Upper lobe of left lung (tissue), 6 donors: ENCODE results near the gene SCGB2A2. TPM values are rescaled to one million over a fixed set of nuclear protein-coding genes. Genes with fewer than 3 reads are reported as not detected.

Experiments
- ATAC-seq, 2 donors: fragments of 200-7000 bp; cut with Tn5 transposase; one replicate each; pipeline ENCODE4 v1.9.1; 2022; ENCODE audit warnings: mild to moderate bottlenecking in 2 of 2, moderate library complexity in 2 of 2; ENCODE audit not compliant: low FRiP score in 2 of 2
- DNase-seq, 2 donors: peaks; one replicate each; pipeline ENCODE4 v3.0.0-alpha.2; 2019 to 2020
- H3K27ac ChIP-seq, 4 donors: fragments of 200-600 bp; sonication (generic); one replicate each; pipeline ENCODE4 v1.5.1; 2016 to 2019
- H3K27me3 ChIP-seq, 4 donors: fragments of 200-600 bp; sonication (generic); one replicate each; pipeline ENCODE4 v1.5.1; 2017 to 2019
- H3K36me3 ChIP-seq, 4 donors: fragments of 200-600 bp; sonication (generic); one replicate each; pipeline ENCODE4 v1.5.1; 2016 to 2019
- H3K4me1 ChIP-seq, 4 donors: fragments of 200-600 bp; sonication (generic); one replicate each; pipeline ENCODE4 v1.5.1; 2018 to 2019
- H3K4me3 ChIP-seq, 4 donors: fragments of 200-600 bp; sonication (generic); one replicate each; pipeline ENCODE4 v1.5.1; 2017 to 2019; ENCODE audit warnings: mild to moderate bottlenecking in 2 of 4, moderate library complexity in 1 of 4
- H3K9me3 ChIP-seq, 4 donors: fragments of 200-600 bp; sonication (generic); one replicate each; pipeline ENCODE4 v1.5.1; 2018 to 2019
- CTCF ChIP-seq, 6 experiments: fragments of 450-650 bp in 4 of 6; fragments of 200-600 bp in 2 of 6; sonication (generic) in 2 of 6; IDR thresholded peaks; one replicate each; pipeline ENCODE4 v1.5.1; 2016 to 2019; ENCODE audit warnings: antibody characterized with exemption in 6 of 6
- EP300 ChIP-seq, 4 donors: sonication (generic); formaldehyde crosslinking; IDR thresholded peaks; one replicate each; pipeline ENCODE4 v1.5.1; 2017; ENCODE audit warnings: antibody characterized with exemption in 4 of 4, control low read depth in 2 of 4
- POLR2A ChIP-seq, 4 donors: fragments of 450-650 bp; IDR thresholded peaks; one replicate each; pipeline ENCODE4 v1.5.1; 2016 to 2017; ENCODE audit warnings: antibody characterized with exemption in 4 of 4, mild to moderate bottlenecking in 2 of 4
- POLR2AphosphoS5 ChIP-seq, 2 donors: sonication (generic); formaldehyde crosslinking; IDR thresholded peaks; one replicate each; pipeline ENCODE4 v1.5.1; 2017; ENCODE audit warnings: antibody characterized with exemption in 2 of 2
- WGBS, 2 donors: methylation state at CpG; one replicate each; pipeline ENCODE4 v1.1.5; 2017 to 2018; 5-methylcytosine and 5-hydroxymethylcytosine counted together
- total RNA-seq, 6 donors: library from RNA; depleted of rRNA in 4 of 6; stranded (reverse); fragments of >200 nt in 4 of 6; gene quantifications; one replicate each; pipeline versions ENCODE4 v1.1.0 to v1.2.1, GENCODE V29; 2016 to 2021
- donor health status: DM: no; HTN: no; CAD: no; lungs with moderate emphysema.
- donor health status: DM: no; HTN: yes; CAD: no; lungs with severe emphysema.

The SCGB2A2 gene
- total RNA-seq, 6 donors from 2014 or later, result not detected

GRCh38 chr11:62237499-62237898 lies 32.5 kb upstream of the SCGB2A2 start:
- no peak for TF ChIP-seq EP300 (IDR thresholded peaks at IDR 0.05)
- ATAC-seq (no peak), DNase-seq (no peak)
- no peaks in the 10 kb centered on the region for H3K27me3 ChIP-seq
- no peaks in the 10 kb centered on the region for H3K9me3 ChIP-seq
- H3K36me3 ChIP-seq, result no peaks in the 10 kb centered on the region
- WGBS, 2 donors, result 67 to 68% methylated on average over 3 to 4 of the region's 4 CpGs
- no peak overlapping the region for H3K27ac ChIP-seq
- H3K4me1 ChIP-seq, result no peaks in the 10 kb centered on the region
- H3K4me3 ChIP-seq, result no peak overlapping the region

GRCh38 chr11:62238151-62238550 lies 31.8 kb upstream of the SCGB2A2 start:
- WGBS, 2 donors, result 82 to 83% methylated on average over 4 of the region's 4 CpGs
- no peaks in the 10 kb centered on the region for H3K4me1 ChIP-seq

GRCh38 chr11:62241095-62241494 lies 28.9 kb upstream of the SCGB2A2 start:
- no peak overlapping the region for H3K27ac ChIP-seq
- WGBS, 2 donors, result 81 to 100% methylated on average over 3 of the region's 3 CpGs
- no peak for ATAC-seq
- H3K36me3 ChIP-seq, result no peaks in the 10 kb centered on the region
- no peak for TF ChIP-seq CTCF (IDR thresholded peaks at IDR 0.05)
- TF ChIP-seq POLR2A (IDR thresholded peaks at IDR 0.05), result no peak
- TF ChIP-seq EP300 (IDR thresholded peaks at IDR 0.05), result no peak
- TF ChIP-seq POLR2AphosphoS5 (IDR thresholded peaks at IDR 0.05), result no peak
- no peak overlapping the region for H3K4me3 ChIP-seq
- no peaks in the 10 kb centered on the region for H3K4me1 ChIP-seq
- no peaks in the 10 kb centered on the region for H3K9me3 ChIP-seq
- H3K27me3 ChIP-seq, result no peaks in the 10 kb centered on the region
- no peak for DNase-seq

More at GRCh38 chr11:62238151-62238550, 31.8 kb upstream of the SCGB2A2 start:
- Histone ChIP-seq H3K27me3 (no peaks in the 10 kb centered on the region), H3K36me3 (no peaks in the 10 kb centered on the region), H3K9me3 (no peaks in the 10 kb centered on the region), H3K4me3 (no peak overlapping the region), H3K27ac (no peak overlapping the region)
- TF ChIP-seq CTCF (IDR thresholded peaks at IDR 0.05) (no peak), POLR2A (IDR thresholded peaks at IDR 0.05) (no peak), EP300 (IDR thresholded peaks at IDR 0.05) (no peak), POLR2AphosphoS5 (IDR thresholded peaks at IDR 0.05) (no peak)
- DNase-seq, result no peak
- ATAC-seq, result no peak

GRCh38 chr11:62242021-62242420 lies 27.9 kb upstream of the SCGB2A2 start, which contains the start of gene SCGB1D2:
TSS of gene SCGB1D2 (plus strand) at chr11:62242239. CDS start at chr11:62242308, 69 bp downstream.
- DNase-seq, result no peak
- H3K9me3 ChIP-seq, result no peaks in the 10 kb centered on the region
- no peaks in the 10 kb centered on the region for H3K27me3 ChIP-seq
- H3K4me1 ChIP-seq, result no peaks in the 10 kb centered on the region
- no peak for TF ChIP-seq EP300 (IDR thresholded peaks at IDR 0.05)
- TF ChIP-seq POLR2AphosphoS5 (IDR thresholded peaks at IDR 0.05), result no peak
- no peak for ATAC-seq
- WGBS, 2 donors, result 19 to 25% methylated on average over 1 to 3 of the region's 3 CpGs
- no peak within 1 kb of the TSS for H3K4me3 ChIP-seq
- no peak within 1 kb of the TSS for H3K27ac ChIP-seq
- no peaks in the 10 kb centered on the region for H3K36me3 ChIP-seq

GRCh38 chr11:62245271-62245753 lies 24.6 kb upstream of the SCGB2A2 start:
- no peak for DNase-seq

GRCh38 chr11:62251698-62252097 lies 18.3 kb upstream of the SCGB2A2 start:
- Histone ChIP-seq H3K27ac (no peak overlapping the region), H3K4me1 (no peaks in the 10 kb centered on the region), H3K27me3 (no peaks in the 10 kb centered on the region), H3K36me3 (no peaks in the 10 kb centered on the region), H3K4me3 (no peak overlapping the region), H3K9me3 (peaks cover 18 to 42% (median 31%) of the 10 kb centered on the region in 4 donors)
- TF ChIP-seq POLR2AphosphoS5 (IDR thresholded peaks at IDR 0.05), result no peak
- no peak for TF ChIP-seq EP300 (IDR thresholded peaks at IDR 0.05)
- TF ChIP-seq POLR2A (IDR thresholded peaks at IDR 0.05), result no peak
- no peak for TF ChIP-seq CTCF (IDR thresholded peaks at IDR 0.05)
- DNase-seq, result no peak
- ATAC-seq, result no peak
- whole genome bisulfite sequencing, 2 donors, result 51 to 60% methylated on average over 4 of the region's 4 CpGs

More at GRCh38 chr11:62245271-62245753, 24.6 kb upstream of the SCGB2A2 start:
- TF ChIP-seq POLR2AphosphoS5 (IDR thresholded peaks at IDR 0.05) (no peak), EP300 (IDR thresholded peaks at IDR 0.05) (no peak)
- peak in 1 of 2 donors; percentile 32 for ATAC-seq
- H3K9me3 ChIP-seq, result peaks cover 0 to 4% (median 2%) of the 10 kb centered on the region in 4 donors
- no peak overlapping the region for H3K27ac ChIP-seq
- H3K4me3 ChIP-seq, result no peak overlapping the region
- 22 to 27% methylated on average over 5 to 6 of the region's 6 CpGs for WGBS, 2 donors
- H3K4me1 ChIP-seq, result no peaks in the 10 kb centered on the region
- H3K27me3 ChIP-seq, result no peaks in the 10 kb centered on the region
- no peaks in the 10 kb centered on the region for H3K36me3 ChIP-seq
